Measurements from ENCODE around the gene EXOC6.

EXOC6 gene

GRCh38 chr10:92965314-92965713 lies 117.0 kb downstream of the EXOC6 start:
- TF ChIP-seq SNAI2 (CRISPR knock-in tag; IDR thresholded peaks at IDR 0.05) (no peak), TOX (CRISPR knock-in tag; IDR thresholded peaks at IDR 0.05; ENCODE audit: borderline replicate concordance) (no peak), ESRRG (CRISPR knock-in tag; IDR thresholded peaks at IDR 0.05) (no peak)
- TF ChIP-seq, protein P1, sequence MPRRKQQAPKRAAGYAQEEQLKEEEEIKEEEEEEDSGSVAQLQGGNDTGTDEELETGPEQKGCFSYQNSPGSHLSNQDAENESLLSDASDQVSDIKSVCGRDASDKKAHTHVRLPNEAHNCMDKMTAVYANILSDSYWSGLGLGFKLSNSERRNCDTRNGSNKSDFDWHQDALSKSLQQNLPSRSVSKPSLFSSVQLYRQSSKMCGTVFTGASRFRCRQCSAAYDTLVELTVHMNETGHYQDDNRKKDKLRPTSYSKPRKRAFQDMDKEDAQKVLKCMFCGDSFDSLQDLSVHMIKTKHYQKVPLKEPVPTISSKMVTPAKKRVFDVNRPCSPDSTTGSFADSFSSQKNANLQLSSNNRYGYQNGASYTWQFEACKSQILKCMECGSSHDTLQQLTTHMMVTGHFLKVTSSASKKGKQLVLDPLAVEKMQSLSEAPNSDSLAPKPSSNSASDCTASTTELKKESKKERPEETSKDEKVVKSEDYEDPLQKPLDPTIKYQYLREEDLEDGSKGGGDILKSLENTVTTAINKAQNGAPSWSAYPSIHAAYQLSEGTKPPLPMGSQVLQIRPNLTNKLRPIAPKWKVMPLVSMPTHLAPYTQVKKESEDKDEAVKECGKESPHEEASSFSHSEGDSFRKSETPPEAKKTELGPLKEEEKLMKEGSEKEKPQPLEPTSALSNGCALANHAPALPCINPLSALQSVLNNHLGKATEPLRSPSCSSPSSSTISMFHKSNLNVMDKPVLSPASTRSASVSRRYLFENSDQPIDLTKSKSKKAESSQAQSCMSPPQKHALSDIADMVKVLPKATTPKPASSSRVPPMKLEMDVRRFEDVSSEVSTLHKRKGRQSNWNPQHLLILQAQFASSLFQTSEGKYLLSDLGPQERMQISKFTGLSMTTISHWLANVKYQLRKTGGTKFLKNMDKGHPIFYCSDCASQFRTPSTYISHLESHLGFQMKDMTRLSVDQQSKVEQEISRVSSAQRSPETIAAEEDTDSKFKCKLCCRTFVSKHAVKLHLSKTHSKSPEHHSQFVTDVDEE (CRISPR knock-in tag; IDR thresholded peaks at IDR 0.05), result no peak
- ATAC-seq, result peak; percentile 39; the same call in 2 of the 3 replicates

DNA sequence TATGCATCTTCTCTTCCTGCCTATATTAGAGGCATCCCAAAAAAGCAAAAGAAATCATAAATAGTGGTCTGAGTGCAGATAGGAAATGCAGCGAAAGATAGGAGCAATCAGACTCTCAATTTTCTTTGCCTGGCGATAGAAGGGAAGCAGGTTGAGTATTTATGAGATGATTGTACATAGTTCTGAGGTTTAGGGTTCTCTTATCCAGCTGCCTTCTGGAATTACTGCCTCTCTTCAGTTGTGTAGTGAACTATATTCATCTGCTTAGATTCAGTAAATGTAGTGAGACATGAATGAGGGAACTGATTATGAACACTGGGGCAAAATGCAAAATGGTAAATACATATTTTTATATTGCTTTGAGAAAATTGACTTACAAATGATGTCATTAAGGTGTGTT lies 119.3 kb downstream of the EXOC6 start:
- no peak for ATAC-seq
- TF ChIP-seq, protein P2, sequence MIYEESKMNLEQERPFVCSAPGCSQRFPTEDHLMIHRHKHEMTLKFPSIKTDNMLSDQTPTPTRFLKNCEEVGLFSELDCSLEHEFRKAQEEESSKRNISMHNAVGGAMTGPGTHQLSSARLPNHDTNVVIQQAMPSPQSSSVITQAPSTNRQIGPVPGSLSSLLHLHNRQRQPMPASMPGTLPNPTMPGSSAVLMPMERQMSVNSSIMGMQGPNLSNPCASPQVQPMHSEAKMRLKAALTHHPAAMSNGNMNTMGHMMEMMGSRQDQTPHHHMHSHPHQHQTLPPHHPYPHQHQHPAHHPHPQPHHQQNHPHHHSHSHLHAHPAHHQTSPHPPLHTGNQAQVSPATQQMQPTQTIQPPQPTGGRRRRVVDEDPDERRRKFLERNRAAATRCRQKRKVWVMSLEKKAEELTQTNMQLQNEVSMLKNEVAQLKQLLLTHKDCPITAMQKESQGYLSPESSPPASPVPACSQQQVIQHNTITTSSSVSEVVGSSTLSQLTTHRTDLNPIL (CRISPR knock-in tag; IDR thresholded peaks at IDR 0.05; ENCODE audit: low read depth), result no peak
- TF ChIP-seq ZNF8 (CRISPR knock-in tag; IDR thresholded peaks at IDR 0.05) (no peak), TCF4 (CRISPR knock-in tag; IDR thresholded peaks at IDR 0.05; ENCODE audit: borderline replicate concordance) (no peak), POU6F1 (CRISPR knock-in tag; IDR thresholded peaks at IDR 0.05; ENCODE audit: borderline replicate concordance, low read depth) (no peak), OSR1 (CRISPR knock-in tag; IDR thresholded peaks at IDR 0.05) (no peak), PPARA (CRISPR knock-in tag; IDR thresholded peaks at IDR 0.05; ENCODE audit: borderline replicate concordance) (no peak), ESRRG (CRISPR knock-in tag; IDR thresholded peaks at IDR 0.05) (no peak), ZNF70 (CRISPR knock-in tag; IDR thresholded peaks at IDR 0.05) (no peak), ZFP3 (CRISPR knock-in tag; IDR thresholded peaks at IDR 0.05) (no peak)

DNA sequence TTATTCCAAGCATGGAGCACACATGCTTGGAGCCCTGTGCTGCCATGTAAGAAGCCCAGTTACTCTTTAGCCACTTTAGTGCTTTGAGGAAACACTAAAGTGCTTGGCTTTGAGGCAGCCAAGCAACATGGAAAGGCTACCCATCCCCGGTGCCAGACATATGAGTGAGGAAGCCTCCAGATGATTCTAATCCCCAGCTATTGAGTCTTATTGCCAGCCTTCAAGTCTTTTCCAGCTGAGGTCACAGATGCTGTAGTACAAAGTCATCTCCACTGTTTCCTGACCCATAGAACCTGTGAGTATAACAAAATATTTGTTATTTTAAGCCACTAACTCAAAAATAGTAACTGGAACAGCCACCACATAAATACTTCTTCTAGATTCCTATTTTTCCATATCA lies 120.8 kb downstream of the EXOC6 start:
- no peak for ATAC-seq
- TF ChIP-seq OSR1 (CRISPR knock-in tag; IDR thresholded peaks at IDR 0.05) (no peak), ISL1 (CRISPR knock-in tag; IDR thresholded peaks at IDR 0.05) (no peak), ZC3H10 (CRISPR knock-in tag; IDR thresholded peaks at IDR 0.05) (no peak), TCF4 (CRISPR knock-in tag; IDR thresholded peaks at IDR 0.05; ENCODE audit: borderline replicate concordance) (no peak), CSDC2 (CRISPR knock-in tag; IDR thresholded peaks at IDR 0.05) (no peak), ZFP3 (CRISPR knock-in tag; IDR thresholded peaks at IDR 0.05) (no peak), POU6F1 (CRISPR knock-in tag; IDR thresholded peaks at IDR 0.05; ENCODE audit: borderline replicate concordance, low read depth) (no peak), GLIS3 (CRISPR knock-in tag; IDR thresholded peaks at IDR 0.05) (no peak), ZFP30 (CRISPR knock-in tag; IDR thresholded peaks at IDR 0.05) (no peak), RARB (CRISPR knock-in tag; IDR thresholded peaks at IDR 0.05) (no peak)

DNA sequence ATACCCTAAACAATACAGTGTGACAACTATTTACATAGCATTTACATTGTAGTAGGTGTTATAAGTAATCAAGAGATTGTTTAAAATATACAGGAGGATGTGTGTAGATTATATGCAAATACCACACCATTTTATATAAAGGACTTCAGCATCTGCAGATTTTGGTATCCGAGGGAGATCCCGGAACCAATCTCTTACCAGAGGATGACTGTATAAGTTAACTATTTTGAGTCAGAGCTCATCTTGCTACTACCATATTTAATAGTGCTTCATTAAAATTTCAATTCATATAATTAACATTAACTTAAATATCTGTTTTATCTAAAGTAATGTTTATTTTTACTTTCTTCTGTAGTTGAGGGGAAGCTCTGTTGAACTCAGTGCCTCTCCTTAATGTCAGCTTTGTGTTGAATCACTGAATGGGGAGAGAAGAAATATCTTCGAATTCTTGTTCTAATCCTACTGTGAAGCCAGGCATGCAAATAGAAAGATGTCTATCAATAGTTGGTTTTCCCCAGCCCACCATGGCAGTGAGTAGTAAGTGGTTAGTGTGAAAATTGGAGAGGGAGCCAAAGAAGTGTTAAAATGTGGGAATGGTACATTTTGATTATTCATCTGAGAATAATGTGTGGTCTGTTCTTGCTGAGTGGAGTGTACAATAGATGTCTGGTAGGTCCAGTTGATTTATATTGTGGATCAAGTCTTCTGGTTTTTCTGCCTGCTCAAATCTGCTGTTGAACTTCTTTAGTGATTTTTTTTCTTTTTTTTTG lies 122.2 kb downstream of the EXOC6 start:
- TF ChIP-seq ZFP3 (CRISPR knock-in tag; IDR thresholded peaks at IDR 0.05), result no peak
- no peak for ATAC-seq

All from SK-N-SH treated with all-trans-retinoic acid at 6 μM for 48 hours (cell line).